22Rv1 (cell line): ENCODE measurements around the gene RABGAP1L.
"Not testable (repeated sequence)": the region's sequence is repeated elsewhere in the genome, so short reads cannot be mapped to it uniquely, and the experiment has no call there.

Experiments used
- H3K27ac ChIP-seq: fragments of 450-650 bp; 2 replicates; pipeline ENCODE4 v1.5.1; 2017
- ZFX ChIP-seq: fragments of 450-650 bp; IDR thresholded peaks from 2 replicates; pipeline ENCODE4 v1.6.1; 2017; ENCODE audit warnings: antibody characterized with exemption, borderline replicate concordance
- TF ChIP-seq, protein P1 (sequence below): fragments of 450-650 bp; IDR thresholded peaks from 2 replicates; pipeline ENCODE4 v1.5.1; 2017; ENCODE audit warnings: mild to moderate bottlenecking

The RABGAP1L gene

DNA sequence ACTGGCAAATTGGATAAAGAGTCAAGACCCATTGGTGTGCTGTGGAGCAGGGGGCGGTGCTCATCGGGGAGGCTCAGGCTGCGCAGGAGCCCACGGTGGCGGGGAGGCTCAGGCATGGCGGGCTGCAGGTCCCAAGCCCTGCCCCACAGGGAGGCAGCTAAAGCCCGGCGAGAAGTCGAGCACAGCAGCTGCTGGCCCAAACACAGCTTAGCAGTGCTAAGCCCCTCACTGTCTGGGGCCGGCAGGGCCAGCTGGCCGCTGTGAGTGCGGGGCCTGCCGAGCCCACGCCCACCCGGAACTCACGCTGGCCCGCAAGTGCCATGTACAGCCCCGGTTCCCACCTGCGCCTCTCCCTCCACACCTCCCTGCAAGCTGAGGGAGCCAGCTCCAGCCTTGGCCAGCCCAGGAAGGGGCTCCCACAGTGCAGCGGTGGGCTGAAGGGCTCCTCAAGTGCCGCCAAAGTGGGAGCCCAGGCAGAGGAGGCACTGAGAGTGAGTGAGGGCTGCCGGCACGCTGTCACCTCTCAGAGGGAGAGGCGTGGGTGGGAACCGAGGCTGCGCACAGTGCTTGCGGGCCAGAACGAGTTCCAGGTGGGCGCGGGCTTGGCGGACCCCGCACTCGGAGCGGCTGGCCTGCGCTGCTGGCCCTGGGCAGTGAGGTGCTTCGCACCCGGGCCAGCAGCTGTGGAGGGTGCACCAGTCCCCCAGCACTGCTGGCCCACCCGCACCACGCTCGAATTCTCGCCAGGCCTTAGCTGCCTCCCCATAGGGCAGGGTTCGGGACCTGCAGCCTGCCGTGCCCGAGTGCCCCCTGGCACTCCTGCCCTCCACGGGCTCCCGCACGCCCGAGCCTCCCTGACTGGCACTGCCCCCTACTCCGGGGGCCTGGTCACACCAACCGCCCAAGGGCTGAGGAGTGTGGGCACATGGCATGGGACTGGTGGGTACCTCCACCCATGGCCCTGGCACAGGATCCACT is 551.8 kb downstream of the RABGAP1L start:
- H3K27ac ChIP-seq: no peak overlapping the region
- TF ChIP-seq, protein P1, sequence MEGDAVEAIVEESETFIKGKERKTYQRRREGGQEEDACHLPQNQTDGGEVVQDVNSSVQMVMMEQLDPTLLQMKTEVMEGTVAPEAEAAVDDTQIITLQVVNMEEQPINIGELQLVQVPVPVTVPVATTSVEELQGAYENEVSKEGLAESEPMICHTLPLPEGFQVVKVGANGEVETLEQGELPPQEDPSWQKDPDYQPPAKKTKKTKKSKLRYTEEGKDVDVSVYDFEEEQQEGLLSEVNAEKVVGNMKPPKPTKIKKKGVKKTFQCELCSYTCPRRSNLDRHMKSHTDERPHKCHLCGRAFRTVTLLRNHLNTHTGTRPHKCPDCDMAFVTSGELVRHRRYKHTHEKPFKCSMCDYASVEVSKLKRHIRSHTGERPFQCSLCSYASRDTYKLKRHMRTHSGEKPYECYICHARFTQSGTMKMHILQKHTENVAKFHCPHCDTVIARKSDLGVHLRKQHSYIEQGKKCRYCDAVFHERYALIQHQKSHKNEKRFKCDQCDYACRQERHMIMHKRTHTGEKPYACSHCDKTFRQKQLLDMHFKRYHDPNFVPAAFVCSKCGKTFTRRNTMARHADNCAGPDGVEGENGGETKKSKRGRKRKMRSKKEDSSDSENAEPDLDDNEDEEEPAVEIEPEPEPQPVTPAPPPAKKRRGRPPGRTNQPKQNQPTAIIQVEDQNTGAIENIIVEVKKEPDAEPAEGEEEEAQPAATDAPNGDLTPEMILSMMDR: no peak
- TF ChIP-seq ZFX: no peak

DNA sequence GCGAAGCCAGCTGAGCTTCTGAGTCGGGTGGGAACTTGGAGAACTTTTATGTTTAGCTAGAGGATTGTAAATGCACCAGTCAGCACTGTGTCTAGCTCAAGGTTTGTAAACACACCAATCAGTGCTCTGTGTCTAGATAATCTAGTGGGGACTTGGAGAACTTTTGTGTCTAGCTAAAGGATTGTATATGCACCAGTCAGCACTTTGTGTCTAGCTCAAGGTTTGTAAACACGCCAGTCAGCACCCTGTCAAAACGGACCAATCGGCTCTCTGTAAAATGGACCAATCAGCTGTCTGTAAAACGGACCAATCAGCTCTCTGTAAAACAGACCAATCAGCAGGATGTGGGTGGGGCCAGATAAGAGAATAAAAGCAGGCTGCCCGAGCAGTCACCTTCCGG is 552.5 kb downstream of the RABGAP1L start:
- not testable (repeated sequence) for H3K27ac ChIP-seq

DNA sequence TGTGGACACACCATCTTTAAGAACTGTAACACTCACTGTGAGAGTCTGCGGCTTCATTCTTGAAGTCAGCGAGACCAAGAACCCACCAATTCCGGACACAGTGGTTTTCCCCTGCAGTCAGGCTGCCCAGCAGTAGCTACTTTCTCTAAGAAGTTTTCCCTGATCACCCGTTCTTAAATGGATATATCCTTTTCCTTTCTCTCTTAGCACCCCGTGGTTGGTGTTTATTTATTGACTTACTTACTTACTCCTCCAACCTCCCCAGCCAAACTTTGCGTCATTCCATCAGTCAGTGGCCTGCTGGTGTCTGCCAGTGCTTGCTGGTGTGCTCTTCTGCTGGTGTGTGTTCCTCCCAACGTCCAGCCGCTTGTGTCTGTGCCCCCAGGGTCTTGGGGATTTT is 553.2 kb downstream of the RABGAP1L start:
- H3K27ac ChIP-seq: no peak overlapping the region
- no peak for TF ChIP-seq ZFX
- TF ChIP-seq, protein P1: no peak

DNA sequence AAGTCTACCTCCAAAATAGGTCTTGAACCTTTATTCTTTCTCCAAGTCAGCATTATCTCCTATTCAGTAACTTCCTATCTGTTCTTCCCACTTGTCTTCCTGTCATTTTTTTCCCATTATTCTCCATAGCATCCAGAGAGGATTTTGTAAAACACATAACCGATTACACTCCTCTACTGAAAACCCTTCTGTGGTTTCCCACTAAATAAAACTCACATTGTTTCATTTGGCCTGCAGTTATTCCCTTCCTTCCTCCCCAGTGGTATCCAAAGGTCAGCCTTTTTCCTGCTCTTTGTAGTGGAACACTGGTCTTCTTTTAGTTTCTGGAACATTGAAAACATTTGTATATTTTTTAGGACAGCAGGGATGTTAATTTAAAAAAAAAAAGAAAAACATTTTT is 554.5 kb downstream of the RABGAP1L start:
- no peak overlapping the region for H3K27ac ChIP-seq
- no peak for TF ChIP-seq ZFX
- TF ChIP-seq, protein P1: no peak

DNA sequence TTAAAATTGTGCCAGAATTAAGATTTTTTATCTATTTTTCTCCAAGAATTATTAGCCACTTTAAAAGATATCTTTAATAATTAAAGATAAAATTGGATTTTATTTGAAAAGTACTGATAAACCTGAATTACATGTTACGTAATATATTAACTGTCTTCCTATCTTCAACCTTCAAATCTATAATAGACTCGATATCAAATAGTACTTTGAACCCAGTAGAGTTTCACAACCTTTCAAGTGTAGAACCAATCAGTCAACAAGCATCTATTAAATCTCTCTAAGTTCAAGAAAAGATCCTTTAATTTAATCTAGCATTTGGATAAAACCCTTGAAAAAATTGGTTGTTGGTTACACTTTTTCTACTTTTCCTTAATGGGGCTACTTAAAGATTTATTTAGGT is 559.9 kb downstream of the RABGAP1L start:
- no peak overlapping the region for H3K27ac ChIP-seq
- TF ChIP-seq, protein P1: no peak
- TF ChIP-seq ZFX: no peak

DNA sequence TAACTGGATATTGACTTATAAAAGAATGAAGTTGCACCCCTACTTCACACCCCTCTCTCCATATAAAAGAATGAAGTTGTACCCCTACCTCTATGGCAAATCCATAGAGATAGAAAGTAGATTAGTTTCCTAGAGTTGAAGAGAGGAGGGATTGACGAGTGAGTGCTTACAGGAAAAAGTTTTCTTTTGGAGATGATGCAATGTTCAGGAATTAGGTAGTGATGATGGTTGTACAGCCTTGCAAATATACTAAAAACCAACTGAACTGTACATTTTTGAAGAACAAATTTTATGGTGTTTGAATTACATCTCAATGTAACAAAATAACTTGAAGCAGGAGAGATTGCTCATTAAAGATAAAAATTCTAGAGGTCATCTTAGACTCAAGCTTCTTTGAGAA is 561.3 kb downstream of the RABGAP1L start:
- no peak overlapping the region for H3K27ac ChIP-seq
- no peak for TF ChIP-seq ZFX
- TF ChIP-seq, protein P1: no peak

DNA sequence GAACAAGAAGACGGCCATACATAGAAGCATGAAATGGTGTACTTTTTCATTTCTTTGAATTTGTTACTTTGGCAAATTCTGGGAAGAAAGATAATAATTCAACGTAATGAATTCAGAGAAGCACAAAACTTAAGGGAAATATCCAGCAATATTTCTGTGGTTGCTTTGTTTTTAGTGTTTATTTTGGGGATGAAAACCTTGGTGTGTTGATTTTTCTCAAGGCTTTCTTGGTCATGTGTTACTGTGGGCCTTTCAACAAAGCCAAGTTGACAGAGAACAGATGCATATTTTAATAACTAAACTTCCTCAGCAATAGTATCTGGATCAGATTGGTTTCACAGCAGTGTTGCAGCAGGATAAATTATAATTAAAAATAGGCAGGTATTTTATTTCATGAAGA is 561.9 kb downstream of the RABGAP1L start:
- no peak for TF ChIP-seq ZFX
- TF ChIP-seq, protein P1: no peak
- no peak overlapping the region for H3K27ac ChIP-seq
